GM21576 (cell line): Measurements from ENCODE around the gene VWA8.
"Not testable (repeated sequence)": the region's sequence is repeated elsewhere in the genome, so short reads cannot be mapped to it uniquely, and the experiment has no call there.

Experiments used
- ATAC-seq: cut with Tn5 transposase; IDR thresholded peaks from one replicate; pipeline ENCODE4 v1.9.1; 2021; ENCODE audit warnings: mild to moderate bottlenecking, moderate library complexity; ENCODE audit not compliant: unreplicated experiment

The VWA8 gene

DNA sequence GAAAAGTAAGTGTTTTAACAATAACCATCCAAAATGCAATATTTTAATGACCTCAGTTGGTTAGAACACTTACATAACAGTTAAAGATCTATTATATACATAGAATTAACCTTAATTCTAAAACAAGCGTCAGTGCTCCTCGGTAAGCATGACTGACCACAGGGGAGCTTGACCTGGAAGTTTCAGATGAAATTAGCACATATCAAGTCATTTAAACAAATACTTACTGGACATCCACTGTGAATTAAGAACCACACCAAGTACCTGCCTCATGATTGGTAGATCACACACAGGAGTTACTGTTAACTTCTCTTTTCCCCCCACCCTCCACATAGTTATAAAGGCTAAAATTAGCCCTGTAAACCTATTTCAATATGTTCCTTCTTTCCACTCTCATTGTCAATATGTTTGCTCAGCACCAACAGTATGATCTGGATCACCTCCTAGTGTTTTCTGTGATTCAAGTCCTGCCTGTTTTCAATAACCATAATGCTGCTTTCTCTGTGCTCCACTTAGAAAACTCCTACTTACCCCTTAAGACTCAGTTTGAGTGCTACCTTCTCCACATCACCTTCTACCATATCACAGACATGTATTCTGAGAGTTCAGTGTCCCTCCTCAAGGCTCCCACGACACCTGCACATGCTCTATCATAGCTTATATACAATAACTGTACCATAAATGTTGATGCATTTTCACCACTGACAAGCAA, 209.0 kb downstream of the VWA8 start:
- no peak for ATAC-seq

DNA sequence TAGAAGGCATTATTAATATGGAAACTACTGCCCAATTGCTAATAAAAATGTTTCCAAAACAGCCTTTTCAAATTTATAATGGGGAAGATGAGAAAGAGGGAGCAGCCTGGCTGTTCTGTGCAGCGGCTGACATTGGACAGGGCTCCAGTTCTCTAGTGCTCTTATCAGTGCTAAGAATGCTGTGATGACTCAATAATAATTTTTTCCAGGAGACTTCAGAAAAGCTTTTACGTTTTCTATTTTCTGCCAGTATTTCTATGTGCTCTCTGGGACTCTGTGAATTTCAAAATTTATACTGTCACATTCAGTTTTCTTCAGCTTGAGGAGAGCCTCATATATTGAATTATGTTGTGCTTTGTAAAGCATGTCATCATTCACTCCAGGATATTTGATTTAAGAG, 209.6 kb downstream of the VWA8 start:
- no peak for ATAC-seq

DNA sequence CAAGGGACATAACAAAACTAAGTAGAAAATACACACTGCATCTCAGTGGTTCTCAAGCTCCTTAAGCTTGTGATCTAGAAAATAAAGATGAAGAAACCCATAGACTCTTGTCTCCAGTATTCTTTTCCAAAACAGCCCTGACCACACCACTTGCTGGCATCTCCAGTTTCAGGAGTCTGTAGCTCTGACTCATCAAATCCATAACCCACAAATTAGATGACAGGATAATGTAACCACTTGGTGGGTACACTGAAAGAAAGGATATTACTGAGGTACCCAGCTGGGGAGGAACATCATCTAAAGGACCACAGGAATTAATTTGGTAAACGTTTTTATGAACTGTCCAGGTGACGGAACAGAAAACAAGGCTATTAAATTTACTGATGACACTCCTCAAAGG, 214.7 kb downstream of the VWA8 start:
- ATAC-seq = no peak

DNA sequence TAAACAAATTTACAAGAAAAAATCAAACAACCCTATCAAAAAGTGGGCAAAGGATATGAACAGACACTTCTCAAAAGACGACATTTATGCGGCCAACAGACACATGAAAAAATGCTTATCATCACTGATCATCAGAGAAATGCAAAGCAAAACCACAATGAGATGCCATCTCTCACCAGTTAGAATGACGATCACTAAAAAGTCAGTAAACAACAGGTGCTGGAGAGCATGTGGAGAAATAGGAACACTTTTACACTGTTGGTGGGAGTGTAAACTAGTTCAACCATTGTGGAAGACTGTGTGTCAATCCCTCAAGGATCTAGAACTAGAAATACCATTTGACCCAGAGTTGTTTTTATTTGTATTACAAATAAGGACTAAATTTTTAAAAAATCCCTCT, 215.4 kb downstream of the VWA8 start:
- ATAC-seq = not testable (repeated sequence)

DNA sequence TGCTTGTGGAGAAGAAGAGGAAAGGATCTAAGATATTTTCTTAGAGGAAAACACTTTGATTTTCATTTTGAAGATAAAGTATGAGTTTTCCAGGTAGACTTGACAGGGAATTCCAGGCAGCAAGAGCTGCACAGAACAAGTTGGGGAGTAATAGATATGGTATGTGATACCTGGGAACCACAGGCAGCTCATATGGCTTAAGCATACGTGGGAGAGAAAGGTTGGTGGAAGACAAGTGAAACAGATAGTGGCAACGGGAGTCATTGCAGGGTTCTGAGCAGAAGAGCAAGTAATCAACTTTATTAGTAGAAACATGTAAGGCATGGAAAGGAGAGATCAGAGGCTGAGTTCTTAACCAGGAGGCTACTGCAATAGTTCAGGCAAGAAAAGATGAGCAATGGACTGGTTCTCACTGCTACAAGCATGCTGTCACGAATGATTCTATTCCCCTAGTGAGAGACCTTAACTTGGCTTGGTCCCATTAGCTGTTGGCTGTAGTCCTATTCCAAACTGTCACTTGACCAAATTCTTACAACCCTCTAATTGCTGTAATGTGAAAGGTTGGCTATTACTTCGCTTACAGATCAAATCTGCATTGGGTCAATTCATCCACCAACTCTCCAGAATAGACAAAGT, 217.9 kb downstream of the VWA8 start:
- no peak for ATAC-seq

DNA sequence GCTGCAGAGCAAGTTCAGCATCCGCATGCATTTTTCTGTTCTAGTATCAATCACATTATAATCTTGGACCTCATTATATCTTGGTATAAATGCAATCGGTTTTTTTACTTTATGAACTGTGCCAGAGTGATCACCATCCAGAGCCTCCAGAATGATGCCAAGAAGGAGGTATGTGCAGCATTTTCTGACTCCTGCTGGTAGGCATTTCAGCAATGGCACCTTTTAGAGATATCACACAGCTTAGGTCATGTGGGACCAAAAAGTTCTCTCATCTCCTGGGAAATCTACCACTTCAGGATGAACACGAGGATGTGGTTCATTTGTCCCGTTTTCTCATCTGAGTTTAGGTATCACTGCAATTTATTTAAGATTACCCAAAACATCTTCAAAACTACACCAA, 220.4 kb downstream of the VWA8 start:
- no peak for ATAC-seq

DNA sequence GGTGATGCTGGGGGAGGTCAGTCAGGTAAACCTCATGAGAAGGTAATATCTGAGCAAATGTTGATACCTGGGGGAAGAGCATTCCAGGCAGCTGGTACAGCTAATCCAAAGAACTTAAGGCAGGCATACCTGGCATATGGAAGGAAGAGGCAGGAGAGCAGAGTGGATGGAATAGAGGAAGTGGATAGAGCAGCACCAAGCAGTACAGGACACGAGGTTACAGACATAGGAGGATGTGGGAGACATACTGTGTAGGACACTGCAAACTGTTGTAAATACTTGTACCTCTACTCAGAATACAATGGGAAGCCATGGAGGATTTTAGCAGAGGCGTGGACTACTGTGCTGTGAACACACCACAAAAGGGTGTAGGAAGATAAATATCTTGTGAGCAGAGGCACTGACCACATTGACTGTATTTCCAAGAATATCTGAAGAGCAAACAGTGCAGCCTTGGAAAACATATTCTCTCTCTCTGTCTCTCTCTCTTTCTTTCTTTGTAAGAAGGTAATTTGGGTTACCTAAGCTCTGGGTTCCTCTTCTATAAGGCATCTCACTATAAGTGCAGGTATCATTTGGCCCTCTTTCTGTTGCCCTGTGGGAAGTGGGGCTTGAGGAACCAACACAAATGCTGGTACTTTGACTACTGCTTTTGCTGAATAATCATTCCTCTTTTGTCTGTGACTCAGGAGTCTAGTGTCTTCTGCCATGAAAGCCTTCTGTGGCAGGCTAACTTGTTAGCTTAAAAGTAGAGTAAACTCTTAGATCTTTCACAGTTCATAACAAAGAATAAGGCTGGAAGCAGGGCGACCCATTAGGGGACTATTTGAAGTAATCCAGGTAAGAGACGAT, 238.0 kb downstream of the VWA8 start:
- no peak for ATAC-seq

DNA sequence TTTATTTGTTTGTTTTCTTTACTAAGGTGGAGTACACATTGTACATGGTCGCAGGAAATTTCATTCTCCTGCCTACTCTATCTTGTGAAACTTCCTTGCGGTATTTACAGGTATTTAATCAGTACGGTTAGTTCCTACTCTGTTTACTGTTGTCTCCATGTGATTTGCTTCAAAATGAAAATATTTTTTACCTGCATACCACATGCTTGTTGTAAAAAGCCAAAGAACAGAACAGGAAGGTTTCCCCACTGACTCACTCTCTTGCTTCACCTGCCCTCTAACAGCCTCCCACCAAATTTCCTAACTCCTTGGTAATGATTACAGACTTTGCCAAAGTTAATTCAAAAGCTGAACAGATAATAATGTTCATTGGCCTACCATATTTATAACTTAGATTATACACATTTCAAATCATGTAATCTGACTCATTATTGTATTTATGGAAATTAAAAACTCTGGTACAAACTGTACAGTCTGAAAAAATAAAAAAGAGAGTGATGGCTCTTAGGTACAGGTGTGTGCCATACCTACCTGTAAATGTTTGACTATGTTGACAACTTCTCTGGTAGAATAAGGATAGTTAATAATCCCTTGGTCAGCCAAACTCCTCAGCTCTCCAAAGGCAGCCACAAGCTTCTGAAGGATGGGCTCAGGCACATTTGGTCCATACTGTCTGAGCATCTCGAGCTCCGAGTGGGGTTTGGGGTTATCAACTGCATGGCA, 239.9 kb downstream of the VWA8 start:
- ATAC-seq = no peak

DNA sequence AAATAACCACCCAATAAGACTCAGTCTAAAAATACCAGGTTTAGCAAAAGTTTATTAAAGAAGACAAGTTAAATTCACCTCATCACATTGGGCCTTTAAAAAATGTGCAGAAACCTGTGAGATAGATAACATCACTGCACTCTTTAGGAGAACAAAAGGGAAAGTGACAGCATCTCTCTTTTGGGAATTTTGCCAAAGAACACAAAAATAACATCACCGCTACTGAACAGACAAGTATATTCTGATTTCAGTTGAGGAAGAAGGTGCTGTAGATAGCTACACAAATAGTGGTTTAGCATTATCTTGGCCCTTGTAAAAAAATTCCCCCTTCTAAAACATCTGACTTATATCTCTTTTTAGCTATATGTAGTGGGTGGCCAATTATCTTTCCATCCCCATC, 244.7 kb downstream of the VWA8 start:
- no peak for ATAC-seq

DNA sequence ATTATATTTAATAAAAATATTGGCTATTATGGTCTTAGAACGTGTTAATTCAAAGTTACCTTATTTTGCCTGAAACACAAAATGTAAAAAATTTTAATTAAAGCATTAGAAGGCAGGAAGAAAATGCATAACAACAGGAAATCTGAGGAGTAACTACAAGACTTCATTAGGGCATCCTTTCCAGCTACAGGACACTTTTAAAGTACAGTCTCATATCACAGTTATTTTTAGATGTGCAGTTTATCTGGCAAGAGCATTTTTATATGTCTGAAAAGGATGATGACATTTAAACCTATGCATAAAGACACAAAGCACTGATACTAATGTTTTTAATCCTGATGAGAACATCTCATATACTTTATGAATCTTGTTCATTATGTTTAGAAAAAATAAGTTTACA, 247.5 kb downstream of the VWA8 start:
- ATAC-seq = no peak

DNA sequence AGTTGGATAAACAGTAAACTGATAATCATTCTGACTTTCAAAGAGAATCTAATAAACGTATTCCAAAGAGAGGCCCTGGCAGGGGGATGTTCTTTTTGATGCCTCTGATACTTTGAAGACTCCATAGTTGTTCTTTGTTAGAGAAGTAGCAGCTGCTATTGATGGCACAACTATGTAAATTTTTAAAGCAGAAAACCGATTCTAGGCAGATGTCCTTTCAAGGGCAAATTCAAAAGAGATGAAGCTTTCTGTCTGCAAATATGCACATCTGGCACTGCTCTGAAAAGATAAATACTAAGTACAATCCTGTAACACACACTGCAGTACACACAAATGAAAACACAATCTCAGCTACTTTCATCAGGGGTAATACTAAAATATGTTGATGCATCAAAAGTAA, 250.1 kb downstream of the VWA8 start:
- no peak for ATAC-seq

DNA sequence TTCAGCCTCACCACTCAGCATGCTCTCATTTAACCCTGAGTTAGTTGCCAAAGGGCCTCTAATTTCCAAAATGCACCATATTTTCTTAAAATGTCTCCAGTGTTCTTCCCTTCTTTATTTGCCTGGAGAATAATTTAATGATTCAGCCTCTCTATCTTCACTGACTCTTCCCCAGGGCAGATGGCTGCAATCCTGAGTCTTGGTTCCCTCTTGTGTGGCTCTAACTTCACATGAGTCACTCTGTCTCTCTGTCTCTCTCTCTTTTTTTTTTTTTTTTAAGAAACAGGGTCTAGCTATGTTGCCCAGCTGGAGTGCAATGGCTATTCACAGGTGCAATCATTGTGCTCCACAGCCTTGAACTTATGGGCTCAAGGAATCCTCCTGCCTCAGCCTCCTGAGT, 251.4 kb downstream of the VWA8 start:
- no peak for ATAC-seq

DNA sequence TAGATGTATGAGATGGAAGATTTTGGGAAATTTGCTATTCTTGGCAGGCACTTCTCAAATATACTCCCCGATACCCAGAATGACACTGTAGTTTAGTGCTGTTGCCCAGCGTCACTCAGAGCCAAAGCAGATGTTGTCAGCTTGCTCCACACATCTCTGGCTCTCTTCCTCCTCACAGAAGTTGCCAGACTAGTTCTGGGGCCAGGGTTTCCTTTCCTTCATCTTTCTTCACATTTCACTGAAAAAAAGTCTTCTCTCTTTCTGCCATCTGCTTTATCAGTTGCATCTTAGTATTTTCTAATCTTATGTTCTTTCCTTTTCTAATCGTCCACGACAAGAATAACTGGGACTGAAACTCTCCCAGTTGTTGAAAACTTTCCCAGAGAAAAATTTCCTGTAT, 252.2 kb downstream of the VWA8 start:
- ATAC-seq = no peak

DNA sequence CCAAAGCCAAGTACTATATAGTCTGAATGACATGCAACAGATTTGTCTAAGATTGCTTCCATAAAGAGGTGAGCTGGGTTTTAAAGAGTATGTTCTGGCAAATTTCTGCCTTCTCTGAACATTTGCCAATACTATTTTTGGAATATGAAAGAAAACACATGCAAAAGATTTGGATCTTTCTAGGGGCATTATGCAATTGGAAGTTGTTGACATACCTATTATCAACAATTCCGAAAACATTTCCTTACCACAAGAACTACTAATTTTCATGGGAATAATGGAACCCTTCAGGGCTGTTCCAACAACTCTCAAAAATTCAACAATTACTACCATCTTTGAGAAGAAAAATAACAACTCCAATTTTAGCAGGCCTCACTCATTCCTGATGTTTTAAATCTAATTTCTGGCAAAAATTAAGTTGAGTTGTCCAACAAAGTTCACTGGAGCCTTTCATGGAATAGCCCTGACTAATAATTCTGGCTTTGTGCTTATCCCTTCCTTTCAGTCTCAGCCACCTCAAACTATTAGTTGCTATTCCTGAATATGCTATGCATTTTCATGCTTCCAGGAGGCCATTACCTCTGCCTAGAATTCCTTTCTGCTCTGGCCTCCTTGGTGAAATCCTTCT, 253.6 kb downstream of the VWA8 start:
- no peak for ATAC-seq

DNA sequence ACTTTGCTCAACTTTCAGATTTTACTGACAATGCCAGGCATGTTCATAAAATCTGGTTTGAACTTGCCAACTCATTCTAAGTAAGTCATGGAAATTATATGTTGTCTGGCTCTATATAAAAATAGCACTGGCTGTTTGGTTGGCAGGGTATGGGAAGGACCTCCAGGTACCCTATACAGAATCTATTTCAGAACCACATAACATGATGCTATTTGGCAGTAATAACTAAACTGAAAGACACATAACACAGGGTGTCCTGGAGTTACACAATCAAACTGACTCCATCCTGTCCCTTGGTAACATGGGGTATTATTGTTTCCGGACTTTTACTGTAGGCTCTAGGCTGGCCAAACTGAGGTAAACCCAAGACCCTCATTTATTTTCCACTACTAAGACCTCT, 254.8 kb downstream of the VWA8 start:
- ATAC-seq = no peak

DNA sequence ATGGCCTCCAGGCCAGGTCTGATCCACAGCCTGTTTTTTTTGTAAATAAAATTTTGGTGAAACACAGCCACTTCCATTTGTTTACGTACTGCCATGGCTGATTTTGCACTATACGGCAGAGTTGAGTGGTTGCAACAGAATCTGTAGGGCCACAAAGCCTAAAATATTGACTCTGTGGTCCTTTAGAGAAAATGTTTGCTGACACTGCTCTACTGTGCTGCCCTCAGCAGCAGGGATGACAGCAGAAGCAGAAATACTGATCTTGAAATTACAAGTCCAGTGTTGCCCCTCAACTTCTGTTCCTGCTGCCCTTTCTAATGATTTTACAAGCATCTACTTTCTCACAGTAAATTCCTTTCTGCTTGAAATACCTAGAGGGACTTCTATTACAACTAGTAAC, 258.4 kb downstream of the VWA8 start:
- no peak for ATAC-seq

DNA sequence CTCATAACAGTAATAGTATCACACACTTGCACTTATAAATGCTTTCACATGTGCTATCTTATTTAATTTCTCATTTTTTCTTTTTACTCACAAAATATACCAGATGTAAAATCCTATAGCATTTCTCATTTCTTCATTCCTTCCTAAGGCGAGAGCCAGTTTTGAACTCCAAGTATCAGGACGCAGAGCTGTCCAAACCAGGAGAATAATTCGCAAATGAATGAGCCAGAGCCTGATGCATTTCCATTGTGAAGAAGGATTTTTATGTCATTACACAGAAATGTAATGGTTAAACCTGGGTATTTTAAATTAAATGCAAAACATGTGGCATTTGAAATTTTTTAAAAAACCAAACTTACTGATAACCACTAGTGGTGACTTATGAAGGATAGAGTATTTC, 259.2 kb downstream of the VWA8 start:
- ATAC-seq = no peak

DNA sequence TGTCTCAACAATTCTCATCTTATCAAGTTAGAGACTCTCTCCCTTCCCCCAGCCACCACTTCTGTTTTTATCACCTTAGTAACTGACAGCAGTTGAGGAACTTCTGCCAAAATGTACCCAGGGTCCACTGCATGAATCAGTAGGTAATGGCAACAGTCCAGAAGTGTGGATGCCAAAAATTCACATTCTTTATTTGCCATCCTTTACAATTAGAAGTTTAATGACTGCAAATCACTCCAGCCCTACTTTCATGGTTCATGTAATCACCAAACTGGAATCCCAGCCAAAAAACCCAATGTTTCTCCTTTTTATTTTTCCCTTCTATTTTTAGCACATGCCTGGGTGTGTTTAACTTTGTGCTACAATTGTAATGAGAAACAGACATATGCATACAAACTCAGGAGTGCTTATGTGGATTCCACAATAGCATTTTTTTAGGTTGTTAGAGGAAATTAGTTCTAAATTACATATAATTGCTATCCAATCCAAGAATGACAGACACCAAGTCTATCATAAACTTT, 260.1 kb downstream of the VWA8 start:
- ATAC-seq = no peak

DNA sequence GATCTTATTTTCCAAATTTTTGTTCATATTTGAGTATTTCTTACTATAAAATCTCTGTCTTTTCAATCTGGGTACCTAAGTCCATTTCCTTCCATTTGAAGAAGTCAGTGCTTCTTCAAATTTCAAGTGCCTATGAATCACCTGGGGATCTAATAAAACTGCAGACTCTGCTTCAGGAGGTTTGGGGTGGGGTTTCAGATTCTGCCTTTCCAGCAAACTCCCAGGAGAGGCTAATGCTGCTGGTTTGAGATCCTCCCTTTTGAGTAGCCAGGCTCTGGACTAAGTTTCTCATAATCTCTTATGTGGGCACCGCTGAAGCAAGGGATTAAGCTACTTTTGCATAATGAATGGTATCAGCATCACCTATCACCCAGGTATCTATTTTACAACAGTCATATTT, 261.1 kb downstream of the VWA8 start:
- ATAC-seq = no peak

DNA sequence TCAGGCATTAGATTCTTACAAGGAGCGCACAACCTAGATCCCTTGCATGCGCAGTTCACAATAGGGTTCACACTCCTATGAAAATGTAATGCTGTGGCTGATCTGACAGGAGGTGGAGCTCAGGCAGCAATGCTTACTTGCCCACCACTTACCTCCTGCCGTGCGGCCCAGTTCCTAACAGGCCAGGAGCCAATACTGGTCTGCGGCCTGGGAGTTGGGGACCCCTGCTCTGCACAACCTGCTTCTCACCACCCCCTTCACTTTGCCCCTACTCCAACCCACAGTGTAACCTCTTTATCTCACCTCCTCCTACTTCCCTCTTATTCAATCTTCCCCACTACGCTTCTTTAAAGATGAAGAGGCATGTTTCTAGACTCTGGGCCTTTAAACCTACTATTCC, 263.3 kb downstream of the VWA8 start:
- no peak for ATAC-seq
